ENCODE data around the gene OAF. TPM values are rescaled to one million over a fixed set of nuclear protein-coding genes. Genes with fewer than 3 reads are reported as not detected.

The OAF gene
- total and polyA plus RNA-seq, 2 experiments from 2014 or later = 1.1 to 3.0 TPM

GRCh38 chr11:120279502-120279901, 68.7 kb downstream of the OAF start:
- Histone ChIP-seq H3K27ac (ENCODE audit: low read depth) (no peak overlapping the region), H3K9me2 (ENCODE audit: insufficient read depth) (no peaks in the 10 kb centered on the region), H3K4me2 (no peak overlapping the region), H3K4me3 (no peak overlapping the region), H4K20me1 (replicated peaks; ENCODE audit: insufficient read depth) (no peaks in the 10 kb centered on the region), H3F3A (replicated peaks; ENCODE audit: low read depth) (no peaks in the 10 kb centered on the region), H3K36me3 (ENCODE audit: insufficient read depth) (no peaks in the 10 kb centered on the region), H3K79me2 (replicated peaks; ENCODE audit: insufficient read depth) (no peaks in the 10 kb centered on the region), H3K4me1 (ENCODE audit: insufficient read depth) (peaks cover 7% of the 10 kb centered on the region), H2AFZ (no peak overlapping the region), H3K27me3 (ENCODE audit: insufficient read depth) (no peaks in the 10 kb centered on the region)
- Mint-ChIP-seq H3K27ac (no peak overlapping the region), H3K4me3 (no peak overlapping the region), H3K4me1 (peaks cover 8% of the 10 kb centered on the region), H3K36me3 (ENCODE audit: low read depth) (no peaks in the 10 kb centered on the region), H3K27me3 (ENCODE audit: insufficient read depth, low read depth, poor library complexity) (peaks cover 10% of the 10 kb centered on the region), H3K9me3 (no peaks in the 10 kb centered on the region; the same call in 2 of the 3 replicates)
- DNase-seq (ENCODE audit: low spot score) (no peak), ATAC-seq (no peak)
- no peak for TF ChIP-seq JUNB (IDR thresholded peaks at IDR 0.05; ENCODE audit: unreplicated experiment)
- TF ChIP-seq EZH2 (IDR thresholded peaks at IDR 0.05; ENCODE audit: low read depth, unreplicated experiment) = no peak
- TF ChIP-seq ZNF114 (CRISPR knock-in tag; IDR thresholded peaks at IDR 0.05) = no peak
- no peak for TF ChIP-seq ZNF331 (CRISPR knock-in tag; IDR thresholded peaks at IDR 0.05; ENCODE audit: low read depth)
- TF ChIP-seq ZNF462 (CRISPR knock-in tag; IDR thresholded peaks at IDR 0.05) = no peak

Other genes with a start within 250 kb of the OAF start
- 0.16 and 0.28 TPM in 2 replicates for gene TRIM29, start 72.9 kb upstream of the OAF start, total RNA-seq (2014; rRNA removed; shearing (Covaris generic))
- not detected in 2 replicates for gene TRIM29, start 72.9 kb upstream of the OAF start, polyA plus RNA-seq (2016; fragmentation: Nextera tagmentation; extraction: Ambion mirVana)
- gene POU2F3, start 29.1 kb downstream of the OAF start, total RNA-seq (2014; rRNA removed; shearing (Covaris generic)) = 0.45 and 1.1 TPM in 2 replicates
- 0.79 and 1.4 TPM in 2 replicates for gene POU2F3, start 29.1 kb downstream of the OAF start, polyA plus RNA-seq (2016; fragmentation: Nextera tagmentation; extraction: Ambion mirVana)
- gene TLCD5, start 114.3 kb downstream of the OAF start, total RNA-seq (2014; rRNA removed; shearing (Covaris generic)) = 8.5 and 10.0 TPM in 2 replicates
- 4.9 and 5.2 TPM in 2 replicates for gene TLCD5, start 114.3 kb downstream of the OAF start, polyA plus RNA-seq (2016; fragmentation: Nextera tagmentation; extraction: Ambion mirVana)
- 35.4 and 38.9 TPM in 2 replicates for gene ARHGEF12, start 125.4 kb downstream of the OAF start, total RNA-seq (2014; rRNA removed; shearing (Covaris generic))
- gene ARHGEF12, start 125.4 kb downstream of the OAF start, polyA plus RNA-seq (2016; fragmentation: Nextera tagmentation; extraction: Ambion mirVana) = 8.5 and 9.0 TPM in 2 replicates

Measured in GM23338 (cell line).